ENCODE results near the gene CHCHD3.

GRCh38 chr7:132907380-132907940, 174.4 kb downstream of the CHCHD3 start:
- TF ChIP-seq YY1 (IDR thresholded peaks at IDR 0.05) (no peak), TAF1 (conservative IDR thresholded peaks at IDR 0.05) (no peak)

Data from liver (tissue), 2 donors.